B cell (primary cell): ENCODE data around the gene ROBO2.

Experiments used
- EZH2 ChIP-seq: IDR thresholded peaks from 2 replicates; pipeline ENCODE4 v1.6.1; 2012; ENCODE audit warnings: borderline replicate concordance, low read depth, mild to moderate bottlenecking, moderate library complexity, low read length; ENCODE audit not compliant: insufficient read depth, poor library complexity, severe bottlenecking
- TF ChIP-seq, protein P1 (sequence below): fragments of 200-600 bp; IDR thresholded peaks from one replicate; pipeline ENCODE4 v1.8.0; 2022; ENCODE audit warnings: antibody characterized with exemption, mild to moderate bottlenecking

DNA sequence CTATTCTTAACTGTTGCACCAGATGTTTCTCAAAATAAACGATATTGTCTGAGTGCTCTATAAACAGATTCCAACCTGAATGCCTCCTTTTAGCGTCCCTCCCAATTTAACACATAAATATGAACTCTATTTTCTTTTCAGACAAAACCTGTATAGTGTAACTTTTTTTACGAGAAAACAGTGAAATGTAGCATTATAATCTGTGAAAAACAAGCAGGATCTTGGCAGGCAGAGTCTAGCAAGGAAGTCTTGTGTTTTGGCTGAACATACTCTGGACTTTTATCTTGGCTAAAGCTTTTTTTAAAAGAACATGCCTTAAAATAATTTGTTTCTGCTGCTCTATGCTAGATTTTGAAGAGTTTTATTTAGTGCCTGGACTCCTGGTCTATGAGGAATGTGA, 150.5 kb downstream of the ROBO2 start:
- TF ChIP-seq, protein P1, sequence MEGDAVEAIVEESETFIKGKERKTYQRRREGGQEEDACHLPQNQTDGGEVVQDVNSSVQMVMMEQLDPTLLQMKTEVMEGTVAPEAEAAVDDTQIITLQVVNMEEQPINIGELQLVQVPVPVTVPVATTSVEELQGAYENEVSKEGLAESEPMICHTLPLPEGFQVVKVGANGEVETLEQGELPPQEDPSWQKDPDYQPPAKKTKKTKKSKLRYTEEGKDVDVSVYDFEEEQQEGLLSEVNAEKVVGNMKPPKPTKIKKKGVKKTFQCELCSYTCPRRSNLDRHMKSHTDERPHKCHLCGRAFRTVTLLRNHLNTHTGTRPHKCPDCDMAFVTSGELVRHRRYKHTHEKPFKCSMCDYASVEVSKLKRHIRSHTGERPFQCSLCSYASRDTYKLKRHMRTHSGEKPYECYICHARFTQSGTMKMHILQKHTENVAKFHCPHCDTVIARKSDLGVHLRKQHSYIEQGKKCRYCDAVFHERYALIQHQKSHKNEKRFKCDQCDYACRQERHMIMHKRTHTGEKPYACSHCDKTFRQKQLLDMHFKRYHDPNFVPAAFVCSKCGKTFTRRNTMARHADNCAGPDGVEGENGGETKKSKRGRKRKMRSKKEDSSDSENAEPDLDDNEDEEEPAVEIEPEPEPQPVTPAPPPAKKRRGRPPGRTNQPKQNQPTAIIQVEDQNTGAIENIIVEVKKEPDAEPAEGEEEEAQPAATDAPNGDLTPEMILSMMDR, result no peak
- no peak for TF ChIP-seq EZH2
